Kasumi-1 (cell line): ENCODE measurements around the gene ITPR3.

ENCODE experiments used
- DNase-seq, 2 experiments: peaks; one replicate each; lab custom pipeline; 2025; lab: John Stamatoyannopoulos, UW

Gene ITPR3

GRCh38 chr6:33620856-33621710 lies at the start of gene ITPR3:
TSS of gene ITPR3 (plus strand) at chr6:33621322. CDS start at chr6:33621603, 281 bp downstream.
- DNase-seq: no peak

DNA sequence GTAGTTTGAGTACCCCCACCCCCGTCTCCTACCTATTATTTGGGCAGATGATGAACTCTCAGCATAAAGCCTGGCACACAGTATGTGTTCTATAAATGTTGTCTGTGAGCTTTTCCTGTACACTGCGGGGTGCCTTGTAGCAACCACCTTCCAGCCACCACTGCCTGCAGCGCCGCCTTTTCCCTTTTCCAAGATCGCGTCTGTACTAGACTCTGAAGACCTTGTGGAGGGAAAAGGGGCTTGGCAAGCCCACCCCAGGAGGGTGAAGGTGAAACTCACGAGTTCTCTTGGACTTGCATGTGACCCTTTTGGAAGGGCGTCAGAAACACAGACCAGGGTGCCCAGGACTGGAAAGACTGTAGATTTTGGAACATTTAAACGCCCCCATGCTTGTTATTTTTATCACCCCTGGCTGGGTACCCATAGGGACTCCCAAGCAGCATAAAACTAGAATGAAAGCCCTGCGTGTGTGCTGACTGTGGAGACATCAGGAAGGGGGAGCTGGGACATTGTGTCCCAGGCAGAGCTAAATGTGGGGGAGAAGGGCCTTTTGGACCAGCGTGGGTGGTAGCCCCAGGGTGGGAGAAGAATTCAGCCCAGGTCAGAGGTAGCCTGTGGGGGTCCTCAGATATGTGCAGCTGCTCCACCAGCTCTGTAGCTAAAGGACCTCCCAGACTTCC lies 49.3 kb upstream of the ITPR3 start:
- no peak for DNase-seq

DNA sequence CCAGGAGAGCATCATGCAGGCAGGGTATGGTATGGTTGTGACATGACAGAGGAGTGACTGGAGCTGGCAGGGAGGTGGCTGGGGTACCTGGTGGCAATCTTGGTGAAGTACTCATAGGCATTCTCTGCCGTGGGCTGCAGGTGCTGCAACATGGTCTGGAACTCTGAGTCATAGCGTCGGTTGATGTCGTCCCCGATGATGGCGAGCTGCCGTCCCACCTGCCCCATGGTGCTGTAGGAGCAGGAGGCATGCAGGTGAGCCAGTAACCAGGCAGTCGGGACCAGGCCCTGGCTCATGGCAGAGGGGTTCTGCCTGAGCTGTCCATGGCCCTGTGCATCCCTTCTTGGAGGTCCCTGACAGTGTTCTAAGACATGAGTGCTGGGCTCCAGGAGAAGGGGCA lies 45.9 kb upstream of the ITPR3 start:
- no peak for DNase-seq

- DNase-seq: no peak
Measured at GRCh38 chr6:33576668-33577067, 44.5 kb upstream of the ITPR3 start.

DNA sequence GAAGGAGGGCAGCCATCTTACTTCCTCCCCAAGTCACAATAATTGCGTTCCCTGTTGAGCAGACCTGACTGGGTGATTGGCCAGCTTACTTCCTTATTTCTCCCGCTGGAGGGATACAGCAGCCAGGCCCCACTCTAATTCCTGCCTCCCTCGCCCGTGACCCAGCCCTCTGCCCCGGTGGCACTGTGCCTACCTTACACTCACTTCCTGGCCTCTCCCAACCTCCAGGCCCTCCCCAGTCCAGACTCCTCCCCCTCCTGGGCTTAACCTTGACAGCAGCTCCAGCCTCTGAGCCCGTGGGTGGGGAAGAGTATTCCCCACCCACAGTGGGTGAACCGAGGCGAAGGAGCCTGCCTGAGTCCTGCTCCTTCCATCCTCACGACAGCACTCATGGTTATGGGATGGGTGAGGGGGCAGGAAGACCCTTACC lies 44.0 kb upstream of the ITPR3 start:
- peak; percentile 86 to 90 for DNase-seq

DNA sequence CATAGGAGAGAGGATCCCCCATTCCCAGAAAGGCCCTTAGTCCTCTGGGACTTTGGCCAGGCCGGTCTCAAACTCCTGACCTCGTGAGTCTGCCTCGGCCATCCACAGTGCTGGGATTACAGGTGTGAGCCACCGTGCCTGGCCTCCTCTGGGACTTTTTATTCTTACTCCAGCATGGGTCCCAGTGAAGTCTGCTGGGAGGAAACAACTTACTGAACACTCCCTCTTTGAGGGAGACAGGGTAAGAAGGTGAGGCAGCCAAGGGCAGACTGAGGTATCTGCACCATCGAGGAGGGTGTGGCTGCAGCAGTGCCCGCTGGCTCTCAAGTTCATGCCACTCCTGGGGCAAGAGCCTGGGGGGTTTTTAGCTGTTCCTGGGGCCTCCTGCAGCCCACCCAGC lies 43.4 kb upstream of the ITPR3 start:
- no peak for DNase-seq

- DNase-seq: no peak
Measured at GRCh38 chr6:33578164-33578563, 43.0 kb upstream of the ITPR3 start.

GRCh38 chr6:33578588-33579011 lies 42.5 kb upstream of the ITPR3 start:
- DNase-seq: peak; percentile 7 to 16

GRCh38 chr6:33579828-33580714 lies 41.1 kb upstream of the ITPR3 start, which contains the start of gene BAK1:
TSS of gene BAK1 (minus strand) at chr6:33580276. CDS start at chr6:33577604, 2,672 bp downstream.
- peak; percentile 94 for DNase-seq

- DNase-seq: no peak
Measured at GRCh38 chr6:33581186-33581585, 39.9 kb upstream of the ITPR3 start.

DNA sequence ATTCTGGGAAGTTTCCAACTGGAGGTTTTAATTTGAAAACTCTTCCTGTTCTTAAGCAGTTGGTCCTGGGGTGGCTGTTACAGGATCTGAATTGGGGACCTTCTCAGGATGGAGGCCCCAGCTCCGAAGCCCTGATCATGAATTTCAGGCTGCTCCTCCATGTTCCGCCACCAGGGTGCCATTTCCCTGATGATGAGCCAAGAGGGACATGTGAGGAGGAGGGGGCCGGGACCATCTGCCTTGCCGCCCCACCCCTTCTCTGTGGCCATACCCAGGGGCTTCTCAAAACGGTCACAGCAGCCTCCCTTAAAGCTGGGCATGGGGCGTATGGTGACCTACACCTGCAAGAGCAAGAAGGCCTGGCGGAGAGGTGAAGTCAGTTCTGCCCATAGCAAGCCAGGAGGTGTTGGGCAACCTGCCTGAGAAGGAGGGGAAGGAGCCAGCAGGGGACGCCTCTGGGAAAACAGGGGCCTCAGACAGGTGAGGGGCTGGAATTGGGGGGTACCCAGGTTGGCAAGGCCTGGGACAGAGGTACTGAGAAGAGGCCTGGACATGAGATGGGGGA lies 37.4 kb upstream of the ITPR3 start:
- DNase-seq: peak in 1 of 2 experiments; percentile 21

GRCh38 chr6:33584700-33585402 lies 36.3 kb upstream of the ITPR3 start:
- DNase-seq: no peak

GRCh38 chr6:33585403-33586107 lies 35.6 kb upstream of the ITPR3 start:
- DNase-seq: peak; percentile 51 to 71

DNA sequence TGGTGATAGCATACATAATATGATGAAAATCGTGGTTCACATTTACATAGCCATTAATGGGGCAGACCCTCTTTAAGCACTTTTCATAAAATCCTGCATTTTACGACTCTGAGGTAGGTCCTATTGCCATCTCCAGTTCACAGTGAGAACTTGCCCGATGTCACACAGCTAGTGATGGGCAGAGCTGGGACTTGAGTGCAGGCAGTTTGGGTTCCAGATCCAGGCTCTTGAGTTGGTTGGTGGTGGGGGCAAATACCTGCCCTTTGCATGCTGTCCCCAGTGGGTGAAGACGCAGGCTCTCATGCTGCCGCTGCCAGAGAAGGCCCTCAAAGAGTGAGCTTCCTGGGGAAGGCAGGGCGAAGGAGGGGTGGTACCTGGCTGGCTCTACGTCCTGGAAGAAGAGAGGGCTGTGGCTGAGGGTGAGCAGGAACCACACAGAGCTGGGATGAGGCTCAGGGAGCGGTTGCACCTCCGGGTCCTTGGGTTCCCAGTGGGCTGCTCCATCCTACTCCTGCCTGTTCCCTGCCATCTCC lies 34.9 kb upstream of the ITPR3 start:
- no peak for DNase-seq

DNA sequence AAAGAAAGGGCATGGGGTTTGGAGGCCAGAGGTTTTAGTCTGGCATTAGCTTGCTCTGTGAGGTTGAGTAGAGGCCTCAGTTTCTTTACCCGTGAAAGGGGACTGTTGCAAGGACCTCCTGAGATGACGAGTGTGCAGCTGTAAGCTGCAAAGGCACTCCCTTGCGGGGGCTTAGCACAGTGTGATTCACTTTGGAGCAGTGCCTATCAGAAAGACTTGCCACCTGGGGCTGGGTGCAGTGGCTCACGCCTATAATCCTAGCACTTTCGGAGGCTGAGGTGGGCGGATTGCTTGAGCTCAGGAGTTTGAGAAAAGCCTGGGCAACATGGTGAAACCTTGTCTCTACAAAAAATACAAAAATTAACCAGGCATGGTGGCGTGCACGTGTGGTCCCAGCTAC lies 33.6 kb upstream of the ITPR3 start:
- no peak for DNase-seq

DNA sequence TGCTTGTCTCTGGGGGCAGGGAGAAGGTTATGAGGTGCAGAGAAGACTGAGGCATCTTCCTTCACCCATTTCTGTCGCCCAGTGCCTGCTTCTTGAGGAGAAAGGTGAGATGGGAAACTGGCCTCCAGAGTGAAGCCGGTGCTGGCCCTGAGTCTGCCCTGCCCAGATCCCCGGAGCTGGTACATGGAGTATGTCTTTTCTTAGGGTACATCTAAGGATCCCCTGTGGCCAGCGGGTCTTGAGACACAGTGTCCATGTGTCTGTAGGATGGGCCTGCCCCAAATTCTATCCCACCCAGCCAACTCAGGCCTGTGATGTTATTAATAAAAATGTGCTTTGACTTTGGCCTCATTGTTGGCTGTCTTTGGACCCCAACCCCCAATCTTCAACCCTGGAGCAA lies 32.2 kb upstream of the ITPR3 start:
- no peak for DNase-seq

DNA sequence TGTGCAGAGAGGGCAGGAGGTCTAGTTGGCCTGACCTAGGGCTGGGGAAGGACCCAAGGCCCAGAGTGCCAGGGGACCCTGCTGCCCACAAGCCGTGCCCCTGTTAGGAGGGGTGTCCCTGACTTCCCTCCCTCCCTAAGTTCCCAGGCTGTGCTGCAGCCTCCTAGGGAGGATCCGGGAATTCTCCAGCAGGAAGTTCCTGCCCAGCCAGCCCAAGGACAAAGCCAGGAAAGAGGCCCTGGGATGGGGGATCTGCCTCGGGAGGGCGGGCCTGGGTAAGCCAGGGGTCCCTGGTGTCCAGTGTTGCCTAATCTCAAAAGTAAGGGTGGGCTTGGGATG lies 31.8 kb upstream of the ITPR3 start:
- DNase-seq: no peak

DNA sequence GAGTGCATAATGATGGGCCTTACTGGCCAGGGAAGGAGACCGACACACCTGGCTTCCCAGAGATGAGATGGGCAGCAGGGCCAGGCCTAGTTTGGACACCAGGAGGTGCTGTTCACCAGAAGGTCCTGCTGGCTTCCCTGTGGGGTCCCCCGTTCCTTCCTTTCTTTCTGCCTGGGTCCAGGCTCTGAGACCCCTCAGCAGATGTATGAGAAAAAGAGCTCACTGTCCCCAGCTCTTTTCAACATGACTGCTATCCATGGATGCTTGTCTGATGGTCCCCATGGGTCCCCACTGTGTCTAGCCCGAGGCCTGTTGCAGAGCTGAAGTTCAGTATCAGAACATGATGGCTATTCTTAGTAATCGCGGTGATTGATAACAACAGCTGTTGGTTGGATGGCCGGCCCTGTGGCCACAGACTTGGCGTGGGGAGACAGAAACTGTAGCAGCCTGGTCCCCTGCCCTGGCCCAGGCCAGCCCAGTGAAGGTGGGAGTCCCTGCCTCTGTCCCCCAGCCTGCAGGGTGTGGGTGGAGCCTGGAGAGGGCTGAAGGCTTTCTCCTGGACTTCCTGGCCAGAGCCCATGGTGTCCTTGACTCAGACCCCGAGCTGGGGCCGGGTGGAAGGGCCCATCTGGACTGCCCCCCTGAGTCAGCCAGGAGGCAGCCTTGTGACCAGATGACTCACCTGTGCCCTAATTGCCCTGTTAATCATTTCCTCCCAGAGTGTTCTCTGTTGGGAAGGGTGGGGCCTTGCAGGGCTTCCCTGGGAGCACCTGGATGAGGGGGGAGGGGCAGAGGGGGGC lies 31.2 kb upstream of the ITPR3 start:
- DNase-seq: peak in 1 of 2 experiments; percentile 18

GRCh38 chr6:33590531-33591198 lies 30.5 kb upstream of the ITPR3 start:
- no peak for DNase-seq
